Esophagus muscularis mucosa (tissue), 4 donors: ENCODE results near the gene CCDC177. TPM values are rescaled to one million over a fixed set of nuclear protein-coding genes. Genes with fewer than 3 reads are reported as not detected.

Experiments used
- DNase-seq: peaks from one replicate; pipeline ENCODE4 v3.0.0-alpha.2; 2017; ENCODE audit errors: extremely low spot score
- H3K27ac ChIP-seq, 4 donors: fragments of 200-600 bp; sonication (generic); replicated peaks in 1 of 4; 1 replicate in 3 of 4; 2 replicates in 1 of 4; pipeline ENCODE4 v1.5.1; 2016 to 2019; ENCODE audit warnings: mild to moderate bottlenecking in 1 of 4
- H3K27me3 ChIP-seq, 4 donors: fragments of 200-600 bp; sonication (generic); one replicate each; pipeline versions ENCODE4 v1.5.1 to v1.6.0; 2016 to 2019
- H3K36me3 ChIP-seq, 4 donors: fragments of 200-600 bp; sonication (generic); one replicate each; pipeline ENCODE4 v1.5.1; 2016 to 2019
- H3K4me1 ChIP-seq, 4 donors: fragments of 200-600 bp; sonication (generic); one replicate each; pipeline ENCODE4 v1.5.1; 2016 to 2019
- H3K4me3 ChIP-seq, 4 donors: fragments of 200-600 bp; sonication (generic); 1 replicate in 2 of 4; 2 replicates in 2 of 4; pipeline ENCODE4 v1.5.1; 2016 to 2019; ENCODE audit warnings: mild to moderate bottlenecking in 4 of 4, moderate library complexity in 1 of 4
- H3K9me3 ChIP-seq, 4 donors: fragments of 200-600 bp; sonication (generic); 1 replicate in 3 of 4; 2 replicates in 1 of 4; pipeline ENCODE4 v1.5.1; 2016 to 2019
- EP300 ChIP-seq: sonication (generic); formaldehyde crosslinking; IDR thresholded peaks from one replicate; pipeline ENCODE4 v1.6.1; 2017; ENCODE audit warnings: antibody characterized with exemption
- POLR2A ChIP-seq: fragments of 450-650 bp; IDR thresholded peaks from one replicate; pipeline ENCODE4 v1.6.1; 2017; ENCODE audit warnings: antibody characterized with exemption, moderate library complexity, mild to moderate bottlenecking, low read depth
- POLR2AphosphoS5 ChIP-seq, 2 donors: sonication (generic); formaldehyde crosslinking; IDR thresholded peaks; one replicate each; pipeline ENCODE4 v1.6.1; 2017; ENCODE audit warnings: antibody characterized with exemption in 2 of 2
- WGBS: methylation state at CpG from one replicate; pipeline ENCODE4 v1.1.5; 2018; 5-methylcytosine and 5-hydroxymethylcytosine counted together
- intact Hi-C: fragments of 100-400 bp; cut with DNase I; formaldehyde crosslinking; loops from one replicate; pipeline ENCODE4 v1.15.1; 2023
- total RNA-seq, 4 donors: library from RNA; depleted of rRNA; stranded (reverse); fragments of >200 nt; gene quantifications; one replicate each; pipeline versions ENCODE4 v1.1.0 to v1.2.1, GENCODE V29; 2016
- TF ChIP-seq, protein P1 (sequence below), 3 experiments: fragments of 200-600 bp in 2 of 3; fragments of 450-650 bp in 1 of 3; sonication (generic) in 2 of 3; IDR thresholded peaks; one replicate each; pipeline ENCODE4 v1.5.1; 2017 to 2019; ENCODE audit warnings: antibody characterized with exemption in 3 of 3, mild to moderate bottlenecking in 2 of 3, moderate library complexity in 1 of 3

Gene CCDC177
- total RNA-seq, 4 donors from 2014 or later, result not detected

DNA sequence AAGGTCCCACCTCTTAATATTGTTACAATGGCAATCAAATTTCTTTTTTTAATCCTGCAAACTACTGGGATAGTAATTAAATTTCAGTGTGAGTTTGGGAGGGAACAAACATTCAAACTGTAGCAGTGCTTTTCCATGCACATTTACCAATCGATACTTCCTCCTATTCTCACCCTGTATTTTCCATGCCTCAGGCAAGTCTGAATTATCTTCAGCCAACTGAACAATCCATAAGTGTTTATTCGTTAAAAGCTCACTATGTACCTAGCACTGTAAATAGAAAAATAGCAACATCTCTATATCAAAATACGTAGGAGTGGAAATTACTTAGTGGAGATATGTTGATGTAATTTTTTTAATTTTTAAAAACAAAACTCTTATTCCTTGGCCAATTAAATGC is 43.5 kb downstream of the CCDC177 start:
- H3K27ac ChIP-seq, result no peak overlapping the region
- peaks cover 0 to 36% (median 0%) of the 10 kb centered on the region in 4 donors for H3K27me3 ChIP-seq
- no peak for DNase-seq
- H3K9me3 ChIP-seq, result no peaks in the 10 kb centered on the region
- H3K4me1 ChIP-seq, result peaks cover 0 to 4% (median 0%) of the 10 kb centered on the region in 4 donors
- TF ChIP-seq POLR2AphosphoS5 (IDR thresholded peaks at IDR 0.05), result no peak
- TF ChIP-seq EP300, result no peak
- TF ChIP-seq, protein P1, sequence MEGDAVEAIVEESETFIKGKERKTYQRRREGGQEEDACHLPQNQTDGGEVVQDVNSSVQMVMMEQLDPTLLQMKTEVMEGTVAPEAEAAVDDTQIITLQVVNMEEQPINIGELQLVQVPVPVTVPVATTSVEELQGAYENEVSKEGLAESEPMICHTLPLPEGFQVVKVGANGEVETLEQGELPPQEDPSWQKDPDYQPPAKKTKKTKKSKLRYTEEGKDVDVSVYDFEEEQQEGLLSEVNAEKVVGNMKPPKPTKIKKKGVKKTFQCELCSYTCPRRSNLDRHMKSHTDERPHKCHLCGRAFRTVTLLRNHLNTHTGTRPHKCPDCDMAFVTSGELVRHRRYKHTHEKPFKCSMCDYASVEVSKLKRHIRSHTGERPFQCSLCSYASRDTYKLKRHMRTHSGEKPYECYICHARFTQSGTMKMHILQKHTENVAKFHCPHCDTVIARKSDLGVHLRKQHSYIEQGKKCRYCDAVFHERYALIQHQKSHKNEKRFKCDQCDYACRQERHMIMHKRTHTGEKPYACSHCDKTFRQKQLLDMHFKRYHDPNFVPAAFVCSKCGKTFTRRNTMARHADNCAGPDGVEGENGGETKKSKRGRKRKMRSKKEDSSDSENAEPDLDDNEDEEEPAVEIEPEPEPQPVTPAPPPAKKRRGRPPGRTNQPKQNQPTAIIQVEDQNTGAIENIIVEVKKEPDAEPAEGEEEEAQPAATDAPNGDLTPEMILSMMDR (IDR thresholded peaks at IDR 0.05), result no peak
- TF ChIP-seq POLR2A, result no peak
- intact Hi-C loops, result no loop called here
- WGBS, result 88% methylated on average over 3 of the region's 3 CpGs
- no peak overlapping the region for H3K4me3 ChIP-seq
- no peaks in the 10 kb centered on the region for H3K36me3 ChIP-seq

DNA sequence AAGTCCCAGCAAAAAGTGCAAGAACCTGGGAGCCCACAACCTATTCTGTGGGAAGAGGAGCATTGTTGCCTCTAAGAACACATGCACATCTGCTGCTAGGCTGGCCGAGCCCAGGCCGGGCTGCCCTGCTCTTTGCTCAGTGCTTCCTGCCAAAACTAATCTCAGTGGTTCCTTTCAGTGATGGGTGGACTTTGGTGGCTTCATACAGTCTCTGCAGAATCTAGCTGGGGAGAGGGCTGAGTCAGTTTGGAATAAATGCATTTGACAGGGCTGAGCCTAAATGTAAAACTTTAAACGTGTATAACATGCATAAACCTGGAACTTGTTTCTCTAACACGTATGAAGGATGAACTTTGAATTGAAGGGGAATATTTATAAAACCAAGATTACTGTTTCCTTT is 44.6 kb downstream of the CCDC177 start:
- no peak for DNase-seq
- H3K27me3 ChIP-seq, result peaks cover 0 to 30% (median 0%) of the 10 kb centered on the region in 4 donors
- no peak overlapping the region for H3K4me3 ChIP-seq
- TF ChIP-seq POLR2AphosphoS5 (IDR thresholded peaks at IDR 0.05) (no peak), POLR2A (no peak), EP300 (no peak)
- TF ChIP-seq, protein P1 (IDR thresholded peaks at IDR 0.05), result no peak
- no peaks in the 10 kb centered on the region for H3K9me3 ChIP-seq
- H3K36me3 ChIP-seq, result no peaks in the 10 kb centered on the region
- no peaks in the 10 kb centered on the region for H3K4me1 ChIP-seq
- WGBS, result 39% methylated on average over 4 of the region's 4 CpGs
- no peak overlapping the region for H3K27ac ChIP-seq
- intact Hi-C loops, result no loop called here

DNA sequence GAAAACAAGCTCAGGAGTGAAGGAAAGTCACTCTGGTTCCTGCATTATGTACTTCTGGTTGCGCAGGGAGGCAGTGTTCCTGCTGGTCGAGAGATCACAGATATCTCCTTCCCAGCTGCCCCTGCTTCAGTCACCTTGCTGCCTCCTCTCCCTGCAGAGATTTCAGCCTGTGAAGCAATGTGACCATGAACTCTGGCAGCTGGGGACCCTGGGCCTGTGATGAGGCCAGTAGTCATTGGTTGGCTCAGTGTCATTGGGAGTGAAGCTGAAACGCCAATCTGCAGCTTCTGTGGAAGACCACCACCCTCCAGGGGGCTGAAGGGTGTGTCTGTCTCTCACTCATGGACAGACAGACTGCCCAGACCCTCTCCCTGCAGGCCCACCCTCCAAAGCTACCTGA is 45.1 kb downstream of the CCDC177 start:
- no peak for DNase-seq
- no peak for TF ChIP-seq EP300
- TF ChIP-seq, protein P1 (IDR thresholded peaks at IDR 0.05), result no peak
- no peak for TF ChIP-seq POLR2A
- no peak for TF ChIP-seq POLR2AphosphoS5 (IDR thresholded peaks at IDR 0.05)
- no peak overlapping the region for H3K27ac ChIP-seq
- no peaks in the 10 kb centered on the region for H3K9me3 ChIP-seq
- peaks cover 0 to 25% (median 0%) of the 10 kb centered on the region in 4 donors for H3K27me3 ChIP-seq
- 100% methylated on average over 1 of the region's 3 CpGs for WGBS
- H3K4me1 ChIP-seq, result no peaks in the 10 kb centered on the region
- H3K36me3 ChIP-seq, result no peaks in the 10 kb centered on the region
- no peak overlapping the region for H3K4me3 ChIP-seq
- intact Hi-C loops, result no loop called here

DNA sequence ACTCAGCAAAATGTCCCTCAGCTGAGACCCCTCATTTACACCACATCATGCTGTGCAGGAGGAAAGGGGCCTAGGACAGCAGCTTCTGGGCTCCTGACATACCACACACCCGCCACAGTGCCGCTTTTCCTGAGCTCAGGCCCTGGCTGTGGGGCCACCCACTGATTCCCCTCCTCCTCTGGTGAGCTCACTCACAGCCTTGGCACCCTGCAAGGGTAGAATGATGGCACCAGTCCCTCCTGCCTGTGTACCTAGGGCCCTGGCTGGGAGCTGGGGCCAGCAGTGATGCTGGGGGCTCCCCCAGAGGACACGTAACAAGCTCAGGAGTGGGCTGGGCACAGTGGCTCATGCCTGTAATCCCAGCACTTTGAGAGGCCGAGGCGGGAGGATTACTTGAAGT is 45.7 kb downstream of the CCDC177 start:
- intact Hi-C loops, result no loop called here
- TF ChIP-seq POLR2AphosphoS5 (IDR thresholded peaks at IDR 0.05), result no peak
- TF ChIP-seq, protein P1 (IDR thresholded peaks at IDR 0.05), result no peak
- no peak for TF ChIP-seq EP300
- TF ChIP-seq POLR2A, result no peak
- WGBS, result 93% methylated on average over 5 of the region's 5 CpGs

DNA sequence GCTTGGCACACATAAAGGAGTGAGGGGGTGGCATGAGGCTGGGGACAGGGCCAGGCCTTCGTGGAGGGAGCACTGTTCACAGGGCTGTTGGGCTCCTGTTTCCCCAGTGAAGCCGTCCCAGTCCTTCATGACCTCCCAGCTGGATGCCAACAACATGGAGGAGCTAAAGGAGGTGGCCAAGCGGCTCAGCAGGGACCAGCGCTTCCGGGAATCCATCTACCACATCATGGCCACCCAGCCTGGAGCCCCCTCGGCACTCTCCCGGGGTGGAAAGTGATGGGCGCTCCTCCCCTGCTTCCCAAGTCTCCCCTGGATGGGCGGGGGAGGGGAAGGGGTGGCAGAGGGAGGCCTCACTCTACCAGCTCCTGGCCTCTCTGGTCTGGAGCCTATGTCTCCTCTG is 46.5 kb downstream of the CCDC177 start:
- intact Hi-C loops, result no loop called here

More for the DNA sequence above, 45.7 kb downstream of the CCDC177 start:
- Histone ChIP-seq H3K36me3 (no peaks in the 10 kb centered on the region), H3K9me3 (no peaks in the 10 kb centered on the region), H3K27me3 (peaks cover 0 to 19% (median 0%) of the 10 kb centered on the region in 4 donors), H3K27ac (no peak overlapping the region), H3K4me1 (no peaks in the 10 kb centered on the region), H3K4me3 (no peak overlapping the region)
- DNase-seq, result no peak

More for the DNA sequence above, 46.5 kb downstream of the CCDC177 start:
- 80% methylated on average over 2 of the region's 9 CpGs for WGBS
- Histone ChIP-seq H3K36me3 (no peaks in the 10 kb centered on the region), H3K4me3 (no peak overlapping the region), H3K27me3 (peaks cover 0 to 16% (median 0%) of the 10 kb centered on the region in 4 donors), H3K9me3 (no peaks in the 10 kb centered on the region), H3K4me1 (no peaks in the 10 kb centered on the region), H3K27ac (no peak overlapping the region)
- no peak for DNase-seq
- TF ChIP-seq POLR2AphosphoS5 (IDR thresholded peaks at IDR 0.05), result no peak
- TF ChIP-seq, protein P1 (IDR thresholded peaks at IDR 0.05), result no peak
- no peak for TF ChIP-seq POLR2A
- TF ChIP-seq EP300, result no peak
